Measurements from ENCODE around the gene PIP4K2A.
"Not testable (repeated sequence)": the region's sequence is repeated elsewhere in the genome, so short reads cannot be mapped to it uniquely, and the experiment has no call there.

PIP4K2A gene

GRCh38 chr10:22697101-22697500 is 17.3 kb downstream of the PIP4K2A start:
- DNase-seq (ENCODE audit: low read depth in 1 of 2, low spot score in 1 of 2): no peak

GRCh38 chr10:22693860-22694259 is 20.5 kb downstream of the PIP4K2A start:
- DNase-seq (ENCODE audit: low read depth in 1 of 2, low spot score in 1 of 2): no peak

DNA sequence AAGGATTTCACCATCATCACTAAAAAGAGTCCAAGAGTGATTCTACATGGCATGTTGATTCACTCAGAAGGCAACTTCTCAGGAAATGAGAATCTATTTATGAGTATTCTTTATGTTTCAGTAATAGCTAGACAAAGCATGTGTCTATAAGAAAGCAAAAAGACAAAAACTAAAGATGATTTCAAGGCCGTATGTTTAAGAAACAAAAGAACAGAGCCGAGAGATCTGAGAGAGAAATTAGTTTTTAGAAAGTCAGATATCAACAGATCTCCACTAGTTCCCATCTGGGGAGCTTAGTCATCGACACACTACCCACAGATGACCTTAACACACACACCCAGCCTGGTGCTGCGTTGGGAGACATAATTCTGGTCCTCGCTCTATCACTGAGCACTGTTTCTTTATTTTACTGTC is 21.0 kb downstream of the PIP4K2A start:
- no peak for DNase-seq (ENCODE audit: low read depth in 1 of 2, low spot score in 1 of 2)

DNA sequence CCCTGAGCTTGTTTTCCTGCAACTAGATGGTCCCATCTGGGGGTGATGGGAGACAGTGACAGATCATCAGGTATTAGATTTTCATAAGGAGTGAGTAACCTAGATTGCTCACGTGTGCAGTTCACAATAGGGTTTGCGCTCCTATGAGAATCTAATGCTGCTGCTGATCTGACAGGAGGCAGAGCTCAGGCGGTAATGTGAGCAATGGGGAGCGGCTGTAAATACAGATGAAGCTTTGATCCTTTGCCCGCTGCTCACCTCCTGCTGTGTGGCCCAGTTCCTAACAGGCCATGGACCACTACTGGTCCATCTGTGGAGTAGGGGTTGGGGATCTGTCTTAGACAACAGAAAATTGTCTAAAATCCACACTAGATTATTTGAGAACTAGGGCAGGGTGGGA is 22.3 kb downstream of the PIP4K2A start:
- not testable (repeated sequence) for DNase-seq (ENCODE audit: low read depth in 1 of 2, low spot score in 1 of 2)

DNA sequence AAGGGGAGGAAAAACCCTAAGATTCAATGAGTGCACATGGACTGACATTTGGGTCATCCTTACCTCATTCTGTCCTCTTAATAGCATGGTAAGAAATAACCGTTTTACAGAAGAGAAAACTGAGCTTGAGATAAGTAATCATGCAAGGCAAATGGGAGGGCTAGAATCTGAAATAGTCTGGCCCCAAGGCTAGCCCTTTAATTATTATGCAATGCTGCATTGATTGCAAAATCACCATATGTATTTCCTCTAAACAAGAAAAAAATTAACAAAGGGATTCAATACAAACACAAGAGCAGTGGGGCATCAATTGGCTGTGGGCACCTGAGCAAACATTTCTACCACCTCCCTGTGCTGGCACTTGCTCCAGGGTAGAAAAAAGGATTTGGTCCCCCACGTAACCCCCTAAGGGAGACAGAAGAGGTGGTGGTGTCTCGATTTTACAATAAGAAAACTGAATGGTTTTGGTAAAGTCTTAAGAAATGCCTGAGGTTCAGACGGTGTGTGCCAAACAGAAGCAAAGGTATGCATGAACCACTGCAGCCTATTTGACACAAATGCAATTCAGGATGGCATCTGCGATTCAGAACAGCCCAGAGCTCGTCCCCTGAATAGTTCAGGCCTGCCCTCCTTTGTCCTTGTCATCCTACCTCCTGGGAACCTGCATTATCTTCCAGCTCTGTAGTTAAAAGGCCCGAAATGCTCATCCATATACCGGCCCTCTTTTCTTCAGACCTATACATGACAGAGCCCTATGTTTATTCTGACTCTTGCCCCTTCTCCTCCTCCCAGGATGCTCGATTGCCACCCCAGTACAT is 23.6 kb downstream of the PIP4K2A start:
- DNase-seq (ENCODE audit: low read depth in 1 of 2, low spot score in 1 of 2): no peak

DNA sequence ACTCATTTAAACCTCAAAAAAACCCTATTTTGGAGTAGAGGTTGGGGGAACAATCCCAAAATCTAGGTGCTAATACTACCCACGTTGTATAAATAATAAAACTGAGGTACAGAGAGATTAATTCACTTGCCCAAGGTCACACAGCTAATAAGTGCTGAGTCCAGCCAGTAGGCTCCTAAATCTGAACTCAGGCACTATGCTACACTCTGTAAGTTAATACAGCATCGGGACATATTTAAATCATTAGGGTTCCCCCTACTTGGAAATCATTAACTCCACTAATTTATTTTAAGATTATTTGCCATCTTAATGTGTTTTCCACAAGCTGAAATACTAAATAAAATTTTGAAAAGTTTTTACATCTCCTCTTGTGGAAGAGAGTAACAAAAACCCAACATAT is 24.2 kb downstream of the PIP4K2A start:
- no peak for DNase-seq (ENCODE audit: low read depth in 1 of 2, low spot score in 1 of 2)

- no peak for DNase-seq (ENCODE audit: low read depth in 1 of 2, low spot score in 1 of 2)
These were observed 28.0 kb downstream of the PIP4K2A start for GRCh38 chr10:22686347-22686746.

DNA sequence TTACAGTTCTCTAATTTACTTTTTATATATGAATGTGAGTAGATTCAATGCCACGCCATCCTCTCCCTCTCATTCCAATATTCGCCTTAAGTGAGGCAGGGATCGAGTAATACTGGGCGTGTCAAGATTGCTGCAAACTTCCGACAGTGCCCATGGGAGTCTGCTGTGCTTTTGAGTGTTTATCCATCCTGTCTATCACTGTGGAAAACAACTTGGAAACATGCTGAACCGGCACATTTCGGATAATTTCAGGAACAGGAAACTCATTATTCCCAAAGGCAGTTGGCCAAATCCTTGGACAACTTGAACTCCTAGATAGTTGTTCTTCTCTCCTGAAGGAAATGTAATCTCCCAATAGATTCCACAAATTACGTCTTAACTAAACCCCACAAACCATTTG is 28.5 kb downstream of the PIP4K2A start:
- DNase-seq (ENCODE audit: low read depth in 1 of 2, low spot score in 1 of 2): no peak

- no peak for DNase-seq (ENCODE audit: low read depth in 1 of 2, low spot score in 1 of 2)
These were observed 29.7 kb downstream of the PIP4K2A start for GRCh38 chr10:22684699-22685098.

DNA sequence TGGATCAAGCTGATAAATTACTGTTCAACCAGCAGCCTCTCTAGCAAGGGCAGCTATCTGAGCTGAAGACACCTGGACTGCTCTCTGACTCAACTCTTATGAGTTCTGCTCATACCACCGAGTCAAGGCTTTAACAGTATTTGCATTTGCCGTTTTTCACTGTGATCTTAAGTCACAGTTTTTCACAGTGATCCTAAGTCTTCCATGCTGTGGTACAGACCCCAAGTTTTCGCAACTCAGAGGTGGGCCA is 31.3 kb downstream of the PIP4K2A start:
- no peak for DNase-seq (ENCODE audit: low read depth in 1 of 2, low spot score in 1 of 2)

DNA sequence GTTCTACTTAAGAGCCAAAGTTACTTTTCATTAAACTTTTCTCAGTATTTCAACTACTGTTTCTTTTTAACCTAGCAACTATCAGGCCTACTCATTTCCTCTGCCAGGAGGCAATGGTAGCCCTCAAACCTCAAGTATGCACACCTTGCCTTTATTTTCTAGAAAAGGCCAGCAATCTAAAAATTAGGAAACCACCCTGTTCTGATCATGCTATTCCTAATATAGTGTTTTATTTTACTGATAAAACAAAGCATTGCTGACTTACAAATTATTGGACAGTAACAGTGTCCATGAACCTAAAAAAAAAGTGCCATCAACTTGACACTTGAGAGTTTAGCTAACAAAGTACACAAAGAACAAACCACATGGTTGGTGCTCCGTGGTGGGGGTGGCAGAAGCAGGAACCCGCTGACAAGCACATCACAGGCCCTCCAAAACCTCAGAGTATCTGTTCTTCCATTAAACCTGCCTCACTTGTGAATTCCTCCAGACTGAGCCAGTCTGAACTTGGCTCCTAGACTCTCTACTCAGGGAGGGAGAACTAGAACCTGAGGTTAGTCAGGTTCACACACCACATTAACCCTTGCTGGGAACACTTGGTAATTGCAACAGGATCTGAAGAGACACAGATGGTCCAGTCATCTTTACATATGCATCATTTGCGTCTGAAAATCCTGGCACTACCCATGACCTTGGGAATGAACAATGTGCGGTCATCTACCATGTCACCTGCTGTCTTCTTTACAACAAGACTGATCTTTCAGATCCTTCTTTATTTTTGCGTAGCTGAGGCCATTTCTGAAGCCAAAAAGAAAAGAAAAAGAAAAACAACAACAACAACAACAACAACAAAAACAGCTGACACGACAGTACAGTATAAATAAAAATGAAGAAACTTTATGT is 31.9 kb downstream of the PIP4K2A start:
- peak in 1 of 2 donors; percentile 17 for DNase-seq (ENCODE audit: low read depth in 1 of 2, low spot score in 1 of 2)

DNA sequence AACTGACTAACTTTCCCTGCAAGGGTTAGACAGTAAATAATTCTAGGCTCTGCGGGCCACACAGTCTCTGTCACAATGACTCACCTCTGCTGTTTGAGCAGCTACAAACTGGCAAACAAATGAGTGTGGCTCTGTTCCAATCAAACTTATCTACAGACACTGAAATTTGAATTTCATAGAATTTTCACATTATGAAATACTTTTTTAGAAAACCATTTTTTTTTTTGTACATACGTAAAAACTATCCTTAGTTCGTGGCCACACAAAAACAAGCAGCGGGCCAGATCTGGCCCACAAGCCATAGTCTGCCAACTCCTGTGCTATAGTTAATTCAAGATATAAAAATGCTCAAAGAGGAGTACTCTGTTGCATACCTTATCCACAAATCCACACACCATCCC is 32.6 kb downstream of the PIP4K2A start:
- peak in 1 of 2 donors; percentile 13 for DNase-seq (ENCODE audit: low read depth in 1 of 2, low spot score in 1 of 2)

GRCh38 chr10:22681301-22681700 is 33.1 kb downstream of the PIP4K2A start:
- no peak for DNase-seq (ENCODE audit: low read depth in 1 of 2, low spot score in 1 of 2)

DNA sequence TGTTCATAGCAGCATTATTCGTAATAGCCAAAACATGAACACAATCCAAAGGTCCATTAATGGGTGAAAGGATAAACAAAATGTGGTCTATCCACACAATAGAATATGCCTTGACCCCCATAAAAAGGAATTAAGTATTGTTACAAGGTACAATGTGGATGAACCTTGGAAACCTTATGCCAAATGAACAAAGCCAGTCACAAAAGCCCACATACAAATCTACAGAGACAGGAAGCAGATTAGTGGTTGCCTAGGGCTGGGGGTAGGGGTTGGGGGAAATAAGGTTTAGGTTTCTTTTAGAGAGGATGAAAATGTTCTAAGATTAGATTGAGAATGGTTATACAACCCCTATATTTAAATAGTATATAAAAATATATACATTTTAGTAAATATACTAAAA is 34.8 kb downstream of the PIP4K2A start:
- no peak for DNase-seq (ENCODE audit: low read depth in 1 of 2, low spot score in 1 of 2)

DNA sequence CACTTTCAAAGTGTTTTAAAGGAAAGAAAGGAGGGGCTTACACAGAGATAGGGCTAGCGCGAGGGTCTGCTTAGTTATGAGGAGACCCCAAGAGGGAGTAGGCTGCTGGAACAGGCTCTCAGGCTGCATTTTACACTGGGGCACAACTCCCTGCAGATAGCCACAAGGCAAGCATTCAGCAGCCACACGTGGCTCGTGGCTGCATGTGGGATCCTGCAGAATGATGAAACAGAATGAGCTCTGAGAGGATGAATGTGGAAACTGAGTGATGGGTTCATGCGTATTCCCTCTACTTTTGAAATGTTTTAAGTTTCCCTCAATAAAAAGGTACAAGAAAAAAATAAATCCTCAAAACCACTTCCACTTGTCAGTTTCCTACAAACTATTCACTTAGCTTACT is 37.0 kb downstream of the PIP4K2A start:
- DNase-seq (ENCODE audit: low read depth in 1 of 2, low spot score in 1 of 2): no peak

DNA sequence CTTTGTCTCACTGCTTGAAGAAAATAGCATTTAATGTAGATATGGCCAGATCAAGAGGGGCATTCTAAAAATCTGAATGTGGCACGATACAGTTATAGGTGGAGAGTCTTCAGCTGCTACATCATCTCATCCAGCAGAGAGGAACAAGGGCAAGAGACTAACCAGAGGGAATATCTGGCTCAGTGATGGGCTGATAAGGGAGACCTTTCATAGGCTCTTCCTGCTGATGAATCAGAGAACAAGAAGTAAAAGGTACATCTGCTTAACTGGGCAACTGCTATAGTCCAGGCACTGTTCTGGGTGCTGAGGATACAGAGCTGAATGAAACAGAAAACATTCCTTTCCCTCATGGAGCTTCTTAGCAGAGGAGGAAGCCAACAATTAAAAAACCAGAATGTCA is 37.9 kb downstream of the PIP4K2A start:
- DNase-seq (ENCODE audit: low read depth in 1 of 2, low spot score in 1 of 2): no peak

- DNase-seq (ENCODE audit: low read depth in 1 of 2, low spot score in 1 of 2): no peak
These were observed 39.8 kb downstream of the PIP4K2A start for GRCh38 chr10:22674573-22674930.

DNA sequence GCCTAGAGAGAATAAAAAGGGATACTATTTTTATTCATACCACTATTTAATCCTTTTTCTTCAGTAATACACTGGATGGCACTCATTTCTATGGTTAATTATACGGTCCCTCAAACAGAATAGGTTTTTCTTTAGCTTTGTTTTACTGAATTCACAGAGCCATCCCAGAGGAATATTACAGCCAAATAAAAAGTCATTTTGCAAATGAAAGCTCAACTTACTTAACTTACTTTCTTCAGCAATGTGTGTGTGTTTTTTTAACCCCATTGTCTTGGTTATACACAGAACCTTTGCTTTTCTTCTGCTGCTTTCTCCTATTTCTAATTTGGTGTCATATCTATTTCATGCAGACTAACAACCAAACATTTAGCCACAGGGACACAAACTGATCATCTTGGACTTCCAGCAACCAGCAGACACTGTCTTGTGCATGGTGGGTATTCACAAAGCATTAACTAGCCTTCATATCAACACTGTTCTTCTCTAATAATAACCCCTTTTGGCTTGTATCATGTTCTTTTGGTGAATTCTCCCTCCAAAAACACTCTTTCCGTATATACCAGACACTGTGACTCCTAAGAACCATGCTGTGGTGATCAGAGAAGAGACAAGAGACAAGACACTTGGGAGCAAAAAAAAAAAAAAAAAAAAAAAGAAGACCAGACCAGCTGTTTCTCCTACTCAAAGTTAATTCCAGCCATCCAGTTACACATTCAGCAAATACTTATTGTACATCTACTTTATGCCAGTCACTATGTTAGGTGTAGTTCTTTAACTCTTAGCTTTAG is 40.4 kb downstream of the PIP4K2A start:
- DNase-seq (ENCODE audit: low read depth in 1 of 2, low spot score in 1 of 2): no peak

- no peak for DNase-seq (ENCODE audit: low read depth in 1 of 2, low spot score in 1 of 2)
These were observed 41.3 kb downstream of the PIP4K2A start for GRCh38 chr10:22673091-22673392.

- DNase-seq (ENCODE audit: low read depth in 1 of 2, low spot score in 1 of 2): no peak
These were observed 41.9 kb downstream of the PIP4K2A start for GRCh38 chr10:22672319-22673090.

- no peak for DNase-seq (ENCODE audit: low read depth in 1 of 2, low spot score in 1 of 2)
These were observed 43.6 kb downstream of the PIP4K2A start for GRCh38 chr10:22670788-22671187.

Data from stimulated activated CD4-positive, alpha-beta T cell treated with anti-CD3 and anti-CD28 coated beads, Interleukin-15, amount 100 ng/mL, for 1 hour (primary cell).